Mesothelial cell of epicardium (in vitro differentiated cells): ENCODE measurements around the gene PPP1R9A. TPM values are rescaled to one million over a fixed set of nuclear protein-coding genes. Genes with fewer than 3 reads are reported as not detected.

Source experiments
- DNase-seq, 2 experiments: peaks; one replicate each; pipeline ENCODE4 v3.0.0; 2021; ENCODE audit warnings: low spot score in 2 of 2; ENCODE audit not compliant: unreplicated experiment in 2 of 2
- H3K27ac Mint-ChIP-seq: 2 replicates; pipeline ENCODE4 v1.8.0; 2021; ENCODE audit warnings: mixed read lengths
- H3K27me3 Mint-ChIP-seq: 2 replicates; pipeline ENCODE4 v1.8.0; 2021; ENCODE audit warnings: low read depth, mixed read lengths
- H3K36me3 Mint-ChIP-seq: 2 replicates; pipeline ENCODE4 v1.8.0; 2021; ENCODE audit warnings: mixed read lengths
- H3K4me1 Mint-ChIP-seq: 2 replicates; pipeline ENCODE4 v1.8.0; 2021; ENCODE audit warnings: mixed read lengths
- H3K4me3 Mint-ChIP-seq: 2 replicates; pipeline ENCODE4 v1.8.0; 2021; ENCODE audit warnings: mild to moderate bottlenecking, moderate library complexity, mixed read lengths
- H3K9me3 Mint-ChIP-seq: 2 replicates; pipeline ENCODE4 v1.8.0; 2021; ENCODE audit warnings: mixed read lengths
- CTCF ChIP-seq: fragments of 200-600 bp; sonication (generic); IDR thresholded peaks from one replicate; pipeline ENCODE4 v1.5.0; 2021; ENCODE audit warnings: antibody characterized with exemption; ENCODE audit not compliant: unreplicated experiment
- total RNA-seq: library from RNA; stranded (reverse); gene quantifications from 3 replicates; pipeline ENCODE4 v1.2.1, GENCODE V29; 2021

Gene PPP1R9A
- total RNA-seq, 1 donor from 2014 or later = 39.3 TPM

- no peak for DNase-seq
- no peak overlapping the region for H3K4me3 Mint-ChIP-seq
- TF ChIP-seq CTCF = no peak
- peaks cover 15% of the 10 kb centered on the region for H3K4me1 Mint-ChIP-seq
- H3K9me3 Mint-ChIP-seq = no peaks in the 10 kb centered on the region
- no peaks in the 10 kb centered on the region for H3K36me3 Mint-ChIP-seq
- no peak overlapping the region for H3K27ac Mint-ChIP-seq
- H3K27me3 Mint-ChIP-seq = no peaks in the 10 kb centered on the region
Observed at GRCh38 chr7:95201727-95202126, 294.3 kb downstream of the PPP1R9A start.

DNA sequence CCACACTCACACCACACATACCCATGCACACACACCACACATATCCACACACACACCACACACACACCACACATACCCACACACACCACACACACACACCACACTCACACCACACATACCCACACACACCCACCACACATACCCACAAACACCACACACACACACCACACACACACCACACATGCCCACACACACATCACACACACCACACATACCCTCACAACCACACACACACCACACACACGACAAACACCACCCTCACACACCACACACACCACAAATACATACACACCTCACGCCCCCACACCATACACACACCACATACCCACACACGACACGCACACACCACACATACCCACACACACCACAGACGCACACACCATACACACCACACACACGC lies 297.2 kb downstream of the PPP1R9A start:
- Mint-ChIP-seq H3K27me3 (no peaks in the 10 kb centered on the region), H3K4me1 (peaks cover 11% of the 10 kb centered on the region), H3K9me3 (no peaks in the 10 kb centered on the region), H3K4me3 (no peak overlapping the region), H3K27ac (no peak overlapping the region), H3K36me3 (no peaks in the 10 kb centered on the region)
- no peak for TF ChIP-seq CTCF
- DNase-seq = no peak

GRCh38 chr7:95205665-95206225 lies 298.4 kb downstream of the PPP1R9A start:
- Mint-ChIP-seq H3K27me3 (no peaks in the 10 kb centered on the region), H3K4me3 (no peak overlapping the region), H3K9me3 (no peaks in the 10 kb centered on the region), H3K27ac (peak overlapping the region; percentile 16), H3K4me1 (peaks cover 7% of the 10 kb centered on the region), H3K36me3 (peaks cover 3% of the 10 kb centered on the region)
- DNase-seq = no peak
- no peak for TF ChIP-seq CTCF

DNA sequence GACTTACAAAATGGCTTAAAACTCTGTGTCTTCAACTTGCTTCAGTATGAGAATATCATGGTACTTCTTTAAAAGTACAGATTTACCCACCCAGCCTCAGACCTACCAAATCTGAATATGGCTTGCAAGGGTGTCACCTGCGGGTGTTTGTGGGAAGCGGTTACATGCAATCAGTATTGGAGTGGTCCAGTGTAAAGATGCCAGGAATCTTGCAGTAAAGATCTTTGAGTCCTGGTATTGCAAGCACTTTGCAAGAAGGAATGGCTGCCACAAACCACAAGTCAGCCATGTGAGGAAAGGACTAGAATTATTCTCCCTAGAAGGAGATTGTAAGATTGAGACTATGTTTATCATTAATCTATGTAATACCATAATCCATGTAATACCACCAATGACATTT lies 301.9 kb downstream of the PPP1R9A start:
- Mint-ChIP-seq H3K4me3 (no peak overlapping the region), H3K27ac (peak overlapping the region; percentile 44), H3K4me1 (peaks cover 7% of the 10 kb centered on the region), H3K9me3 (peaks cover 6% of the 10 kb centered on the region), H3K27me3 (no peaks in the 10 kb centered on the region), H3K36me3 (peaks cover 9% of the 10 kb centered on the region)
- no peak for TF ChIP-seq CTCF
- no peak for DNase-seq

- no peak for TF ChIP-seq CTCF
- no peak for DNase-seq
- peaks cover 14% of the 10 kb centered on the region for H3K36me3 Mint-ChIP-seq
- peaks cover 6% of the 10 kb centered on the region for H3K9me3 Mint-ChIP-seq
- peaks cover 7% of the 10 kb centered on the region for H3K4me1 Mint-ChIP-seq
- no peak overlapping the region for H3K4me3 Mint-ChIP-seq
- no peak overlapping the region for H3K27ac Mint-ChIP-seq
- H3K27me3 Mint-ChIP-seq = no peaks in the 10 kb centered on the region
Observed at GRCh38 chr7:95209788-95210187, 302.4 kb downstream of the PPP1R9A start.

DNA sequence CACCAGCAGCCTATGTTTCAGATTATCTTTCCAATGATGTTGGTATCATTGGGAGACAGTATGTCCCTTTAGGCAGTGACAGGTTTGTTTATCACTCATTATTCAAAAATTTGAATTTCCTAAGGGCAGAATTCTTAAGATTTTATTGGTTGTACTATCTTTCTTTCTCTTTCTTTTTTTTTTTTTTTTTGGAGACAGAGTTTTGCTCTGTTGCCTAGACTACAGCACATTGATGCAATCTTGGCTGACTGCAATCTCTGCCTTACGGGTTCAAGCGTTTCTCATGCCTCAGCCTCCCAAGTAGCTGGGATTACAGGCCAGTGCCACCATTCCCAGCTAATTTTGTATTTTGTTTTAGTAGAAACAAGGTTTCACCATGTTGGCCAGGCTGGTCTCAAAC lies 305.8 kb downstream of the PPP1R9A start:
- Mint-ChIP-seq H3K4me3 (no peak overlapping the region), H3K9me3 (peaks cover 14% of the 10 kb centered on the region), H3K36me3 (peaks cover 28% of the 10 kb centered on the region), H3K27ac (no peak overlapping the region), H3K27me3 (no peaks in the 10 kb centered on the region), H3K4me1 (no peaks in the 10 kb centered on the region)
- no peak for TF ChIP-seq CTCF
- DNase-seq = no peak
